ENCODE results near the gene FLNB. TPM values are rescaled to one million over a fixed set of nuclear protein-coding genes. Genes with fewer than 3 reads are reported as not detected.

The FLNB gene
- total and polyA plus RNA-seq, 2 of the 8 experiments (the other 6 are each of a cell fraction or from before 2014, with no cell fraction given), result 72.3 to 118 TPM

- peak; percentile 33 for TF ChIP-seq KDM4A (IDR thresholded peaks at IDR 0.05; ENCODE audit: low read depth, low read length, severe bottlenecking)
- no peak for TF ChIP-seq NANOG (IDR thresholded peaks at IDR 0.05; ENCODE audit: insufficient read depth, low read depth, low read length, poor library complexity, severe bottlenecking)
- TF ChIP-seq TAF7 (optimal IDR thresholded peaks at IDR 0.05; ENCODE audit: borderline replicate concordance, low read depth, low read length), result peak; percentile 88
- no peak for TF ChIP-seq RNF2 (IDR thresholded peaks at IDR 0.05; ENCODE audit: borderline replicate concordance, low read depth, low read length, missing control alignments, poor library complexity, severe bottlenecking)
- TF ChIP-seq RBBP5 (IDR thresholded peaks at IDR 0.05; ENCODE audit: borderline replicate concordance, low read depth, low read length), result 0 out of 2 replicates have a peak, but pooled peaks have one; percentile 22
- TF ChIP-seq SAP30 (IDR thresholded peaks at IDR 0.05; ENCODE audit: insufficient read depth, insufficient replicate concordance, low read length), result no peak
- TF ChIP-seq YY1 (IDR thresholded peaks at IDR 0.05; ENCODE audit: low read depth, low read length), result no peak
- TF ChIP-seq SP4 (IDR thresholded peaks at IDR 0.05; ENCODE audit: low read length), result no peak
- no peak for TF ChIP-seq ATF2 (IDR thresholded peaks at IDR 0.05; ENCODE audit: low read length)
- peak; percentile 80 for TF ChIP-seq PHF8 (conservative IDR thresholded peaks at IDR 0.05; ENCODE audit: low read depth, low read length)
- 0 out of 2 replicates have a peak, but pooled peaks have one; percentile 58 for TF ChIP-seq GABPA (IDR thresholded peaks at IDR 0.05; ENCODE audit: borderline replicate concordance, insufficient read depth, low read length)
- no peak for TF ChIP-seq CBX5 (IDR thresholded peaks at IDR 0.05; ENCODE audit: low read depth, low read length)
Measured at GRCh38 chr3:58008141-58009025, at the start of gene FLNB (continued).
